Activated CD8-positive, alpha-beta memory T cell treated with anti-CD3 and anti-CD28 coated beads, Interleukin-2, amount 10 ng/mL, durations not matched to agents 7 days and 5 days (primary cell): ENCODE results near the gene OPRL1. TPM values are rescaled to one million over a fixed set of nuclear protein-coding genes. Genes with fewer than 3 reads are reported as not detected.
"Not testable (repeated sequence)": the region's sequence is repeated elsewhere in the genome, so short reads cannot be mapped to it uniquely, and the experiment has no call there.

ENCODE experiments used
- ATAC-seq: fragments of 150-1000 bp; cut with Tn5 transposase; one replicate; pipeline ENCODE4 v1.10.0; 2021; ENCODE audit warnings: moderate library complexity
- CTCF ChIA-PET: fragments of 350-600 bp; sonication (Branson Sonifier 250); formaldehyde crosslinking; loops from one replicate; lab custom pipeline; 2021; ENCODE audit warnings: antibody characterized with exemption; lab: Charles Lee
- DNase-seq: peaks from one replicate; pipeline ENCODE4 v3.0.0-alpha.2; 2020
- H3K27ac Mint-ChIP-seq: one replicate; pipeline ENCODE4 v1.8.0; 2021; ENCODE audit warnings: mild to moderate bottlenecking, mixed read lengths
- H3K27me3 Mint-ChIP-seq: one replicate; pipeline ENCODE4 v1.8.0; 2021; ENCODE audit warnings: mixed read lengths
- H3K36me3 Mint-ChIP-seq: one replicate; pipeline ENCODE4 v1.8.0; 2021; ENCODE audit warnings: mild to moderate bottlenecking, mixed read lengths
- H3K4me1 Mint-ChIP-seq: one replicate; pipeline ENCODE4 v1.8.0; 2021; ENCODE audit warnings: mixed read lengths
- H3K4me3 Mint-ChIP-seq: one replicate; pipeline ENCODE4 v1.8.0; 2021; ENCODE audit warnings: mild to moderate bottlenecking, moderate library complexity, mixed read lengths
- H3K9me3 Mint-ChIP-seq: one replicate; pipeline ENCODE4 v1.8.0; 2022; ENCODE audit warnings: low read depth, mixed read lengths
- total RNA-seq, 2 experiments: library from RNA; stranded (reverse); gene quantifications; one replicate each; pipeline ENCODE4 v1.2.3, GENCODE V29; 2021

The OPRL1 gene
- total RNA-seq, 2 experiments from 2014 or later, result 0.75 to 0.99 TPM

- Mint-ChIP-seq H3K27me3 (no peaks in the 10 kb centered on the region), H3K9me3 (no peaks in the 10 kb centered on the region), H3K27ac (no peak overlapping the region), H3K4me1 (peaks cover 2% of the 10 kb centered on the region), H3K36me3 (no peaks in the 10 kb centered on the region), H3K4me3 (no peak overlapping the region)
- CTCF ChIA-PET, result interaction anchor here (1.0 to 1.5 kb wide), 3 partner anchors 8 to 26 kb away, joined by 3 to 4 read pairs (median 4); partner anchors contain the start of gene LKAAEAR1
- peak; percentile 33 for DNase-seq
- no peak for ATAC-seq
Observed at GRCh38 chr20:64109831-64110391, 30.0 kb downstream of the OPRL1 start.

- Mint-ChIP-seq H3K36me3 (no peaks in the 10 kb centered on the region), H3K27me3 (no peaks in the 10 kb centered on the region), H3K9me3 (no peaks in the 10 kb centered on the region), H3K4me1 (peaks cover 2% of the 10 kb centered on the region), H3K27ac (no peak overlapping the region), H3K4me3 (no peak overlapping the region)
- DNase-seq (peak; percentile 30), ATAC-seq (no peak)
- CTCF ChIA-PET, result interaction anchor here (1.0 to 2.4 kb wide), 4 partner anchors 8 to 10 kb away, joined by 3 to 10 read pairs (median 6); no protein-coding TSS in a partner anchor
Observed at GRCh38 chr20:64110411-64111068, 30.7 kb downstream of the OPRL1 start.

GRCh38 chr20:64111841-64112641 lies 32.2 kb downstream of the OPRL1 start:
- ATAC-seq (no peak), DNase-seq (peak; percentile 31)
- H3K36me3 Mint-ChIP-seq, result no peaks in the 10 kb centered on the region
- H3K4me1 Mint-ChIP-seq, result peaks cover 2% of the 10 kb centered on the region
- CTCF ChIA-PET, result interaction anchor here (0.8 to 2.4 kb wide), 3 partner anchors 9 to 42 kb away, joined by 3 to 10 read pairs (median 7); no protein-coding TSS in a partner anchor
- H3K27ac Mint-ChIP-seq, result no peak overlapping the region
- no peaks in the 10 kb centered on the region for H3K9me3 Mint-ChIP-seq
- H3K27me3 Mint-ChIP-seq, result no peaks in the 10 kb centered on the region
- no peak overlapping the region for H3K4me3 Mint-ChIP-seq

GRCh38 chr20:64112691-64113443 lies 33.0 kb downstream of the OPRL1 start:
- peak; percentile 39 for DNase-seq
- no peak overlapping the region for H3K4me3 Mint-ChIP-seq
- CTCF ChIA-PET, result interaction anchor here (2.0 to 2.4 kb wide), 2 partner anchors 8 to 10 kb away, joined by 7 to 10 read pairs; no protein-coding TSS in a partner anchor
- H3K36me3 Mint-ChIP-seq, result no peaks in the 10 kb centered on the region
- no peaks in the 10 kb centered on the region for H3K4me1 Mint-ChIP-seq
- no peak overlapping the region for H3K27ac Mint-ChIP-seq
- H3K27me3 Mint-ChIP-seq, result no peaks in the 10 kb centered on the region
- no peak for ATAC-seq
- H3K9me3 Mint-ChIP-seq, result no peaks in the 10 kb centered on the region

- Mint-ChIP-seq H3K4me3 (no peak overlapping the region), H3K4me1 (no peaks in the 10 kb centered on the region), H3K9me3 (no peaks in the 10 kb centered on the region), H3K36me3 (no peaks in the 10 kb centered on the region), H3K27ac (no peak overlapping the region), H3K27me3 (no peaks in the 10 kb centered on the region)
- CTCF ChIA-PET, result no interaction called here
- no peak for DNase-seq
- no peak for ATAC-seq
Observed at GRCh38 chr20:64113444-64113775, 33.5 kb downstream of the OPRL1 start.

- CTCF ChIA-PET, result no interaction called here
- H3K27ac Mint-ChIP-seq, result no peak overlapping the region
Observed at GRCh38 chr20:64113796-64114355, 34.0 kb downstream of the OPRL1 start.

GRCh38 chr20:64114356-64114971 lies 34.6 kb downstream of the OPRL1 start:
- no peaks in the 10 kb centered on the region for H3K4me1 Mint-ChIP-seq
- no peaks in the 10 kb centered on the region for H3K27me3 Mint-ChIP-seq
- no peaks in the 10 kb centered on the region for H3K9me3 Mint-ChIP-seq
- peak; percentile 35 for DNase-seq
- H3K27ac Mint-ChIP-seq, result no peak overlapping the region
- CTCF ChIA-PET, result interaction anchor here (1.5 kb wide), 1 partner anchor 31 kb away, joined by 6 read pairs; no protein-coding TSS in a partner anchor
- ATAC-seq, result no peak
- no peaks in the 10 kb centered on the region for H3K36me3 Mint-ChIP-seq
- H3K4me3 Mint-ChIP-seq, result no peak overlapping the region

More at GRCh38 chr20:64113796-64114355, 34.0 kb downstream of the OPRL1 start:
- Mint-ChIP-seq H3K4me3 (no peak overlapping the region), H3K9me3 (no peaks in the 10 kb centered on the region), H3K27me3 (no peaks in the 10 kb centered on the region), H3K36me3 (no peaks in the 10 kb centered on the region), H3K4me1 (no peaks in the 10 kb centered on the region)
- ATAC-seq (no peak), DNase-seq (peak; percentile 37)

- ATAC-seq (no peak), DNase-seq (peak; percentile 38)
- Mint-ChIP-seq H3K4me1 (peaks cover 7% of the 10 kb centered on the region), H3K36me3 (no peaks in the 10 kb centered on the region), H3K4me3 (no peak overlapping the region), H3K27me3 (no peaks in the 10 kb centered on the region), H3K9me3 (no peaks in the 10 kb centered on the region), H3K27ac (no peak overlapping the region)
- CTCF ChIA-PET, result interaction anchor here (0.8 to 1.5 kb wide), 3 partner anchors 32 to 76 kb away, joined by 3 to 6 read pairs (median 3); no protein-coding TSS in a partner anchor
Observed at GRCh38 chr20:64115171-64115911, 35.5 kb downstream of the OPRL1 start.

- Mint-ChIP-seq H3K9me3 (no peaks in the 10 kb centered on the region), H3K4me3 (no peak overlapping the region), H3K27ac (no peak overlapping the region), H3K4me1 (peaks cover 10% of the 10 kb centered on the region), H3K27me3 (peaks cover under 1% of the 10 kb centered on the region), H3K36me3 (no peaks in the 10 kb centered on the region)
- CTCF ChIA-PET, result interaction anchor here (0.8 to 1.5 kb wide), 3 partner anchors 33 to 77 kb away, joined by 3 to 6 read pairs (median 3); no protein-coding TSS in a partner anchor
- ATAC-seq (no peak), DNase-seq (peak; percentile 32)
Observed at GRCh38 chr20:64116016-64116415, 36.1 kb downstream of the OPRL1 start.

- CTCF ChIA-PET, result interaction anchor here (1.3 to 1.4 kb wide), 2 partner anchors 33 to 36 kb away, joined by 3 to 4 read pairs; partner anchors contain the start of gene LKAAEAR1
- ATAC-seq (no peak), DNase-seq (peak; percentile 35)
- Mint-ChIP-seq H3K27me3 (peaks cover 9% of the 10 kb centered on the region), H3K36me3 (no peaks in the 10 kb centered on the region), H3K9me3 (no peaks in the 10 kb centered on the region), H3K4me3 (no peak overlapping the region), H3K27ac (no peak overlapping the region), H3K4me1 (peaks cover 10% of the 10 kb centered on the region)
Observed at GRCh38 chr20:64116541-64117431, 36.9 kb downstream of the OPRL1 start.

- not testable (repeated sequence) for H3K27ac Mint-ChIP-seq
Observed at GRCh38 chr20:64117432-64117777, 37.5 kb downstream of the OPRL1 start.

More at GRCh38 chr20:64117432-64117777, 37.5 kb downstream of the OPRL1 start:
- H3K27me3 Mint-ChIP-seq, result peaks cover 11% of the 10 kb centered on the region
- not testable (repeated sequence) for H3K4me3 Mint-ChIP-seq, H3K4me1 Mint-ChIP-seq, H3K9me3 Mint-ChIP-seq, DNase-seq, H3K36me3 Mint-ChIP-seq, ATAC-seq
- CTCF ChIA-PET, result interaction anchor here (1.3 kb wide), 1 partner anchor 34 kb away, joined by 4 read pairs; the partner anchor contains the start of gene LKAAEAR1
